NCI-H2107 (cell line): ENCODE results near the gene PMF1.
A peak's percentile ranks its signal among the peaks of the same experiment; 100 is the strongest.
"Not testable (repeated sequence)": the region's sequence is repeated elsewhere in the genome, so short reads cannot be mapped to it uniquely, and the experiment has no call there.

ENCODE experiments used
- DNase-seq: peaks from one replicate; lab custom pipeline; 2025; lab: John Stamatoyannopoulos, UW

Gene PMF1, protein sequence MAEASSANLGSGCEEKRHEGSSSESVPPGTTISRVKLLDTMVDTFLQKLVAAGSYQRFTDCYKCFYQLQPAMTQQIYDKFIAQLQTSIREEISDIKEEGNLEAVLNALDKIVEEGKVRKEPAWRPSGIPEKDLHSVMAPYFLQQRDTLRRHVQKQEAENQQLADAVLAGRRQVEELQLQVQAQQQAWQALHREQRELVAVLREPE

DNA sequence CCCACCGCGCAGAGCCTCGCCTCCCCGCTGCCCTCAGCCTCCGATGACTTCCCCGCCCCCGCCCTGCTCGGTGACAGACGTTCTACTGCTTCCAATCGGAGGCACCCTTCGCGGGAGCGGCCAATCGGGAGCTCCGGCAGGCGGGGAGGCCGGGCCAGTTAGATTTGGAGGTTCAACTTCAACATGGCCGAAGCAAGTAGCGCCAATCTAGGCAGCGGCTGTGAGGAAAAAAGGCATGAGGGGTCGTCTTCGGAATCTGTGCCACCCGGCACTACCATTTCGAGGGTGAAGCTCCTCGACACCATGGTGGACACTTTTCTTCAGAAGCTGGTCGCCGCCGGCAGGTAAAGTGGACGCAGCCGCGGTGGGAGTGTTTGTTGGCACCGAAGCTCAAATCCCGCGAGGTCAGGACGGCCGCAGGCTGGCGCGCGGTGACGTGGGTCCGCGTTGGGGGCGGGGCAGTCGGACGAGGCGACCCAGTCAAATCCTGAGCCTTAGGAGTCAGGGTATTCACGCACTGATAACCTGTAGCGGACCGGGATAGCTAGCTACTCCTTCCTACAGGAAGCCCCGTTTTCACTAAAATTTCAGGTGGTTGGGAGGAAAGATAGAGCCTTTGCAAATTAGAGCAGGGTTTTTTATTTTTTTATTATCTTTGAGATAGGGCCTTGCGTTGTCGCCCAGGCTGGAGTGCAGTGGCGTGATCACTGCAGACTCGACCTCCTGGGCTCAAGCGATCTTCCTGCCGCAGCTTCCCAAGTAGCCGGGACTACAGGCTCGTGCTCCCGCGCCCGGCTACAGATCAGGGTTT, at the start of gene PMF1:
PMF1 (plus strand) TSS at position 175 of the 811 bp plus-strand sequence; CDS start at position 184, 9 bp downstream.
- DNase-seq, result peak; percentile 94

DNA sequence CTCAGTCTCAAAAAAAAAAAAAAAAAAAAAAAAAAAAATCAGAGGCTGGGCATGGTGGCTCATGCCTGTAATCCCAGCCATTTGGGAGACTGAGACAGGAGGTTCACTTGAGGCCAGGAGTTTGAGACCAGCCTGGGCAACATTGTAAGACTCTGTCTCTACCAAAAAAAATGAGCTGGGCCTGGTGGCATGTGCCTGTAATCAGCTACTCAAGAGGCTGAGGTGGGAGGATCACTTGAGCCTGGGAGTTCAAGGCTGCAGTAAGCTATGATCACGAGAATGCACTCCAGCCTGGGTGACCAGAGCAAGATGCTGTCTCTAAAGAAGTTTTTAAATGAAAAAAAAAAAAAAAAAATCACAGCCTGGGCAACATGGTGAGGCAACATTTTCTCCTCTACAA, 49.1 kb upstream of the PMF1 start:
- no peak for DNase-seq

DNA sequence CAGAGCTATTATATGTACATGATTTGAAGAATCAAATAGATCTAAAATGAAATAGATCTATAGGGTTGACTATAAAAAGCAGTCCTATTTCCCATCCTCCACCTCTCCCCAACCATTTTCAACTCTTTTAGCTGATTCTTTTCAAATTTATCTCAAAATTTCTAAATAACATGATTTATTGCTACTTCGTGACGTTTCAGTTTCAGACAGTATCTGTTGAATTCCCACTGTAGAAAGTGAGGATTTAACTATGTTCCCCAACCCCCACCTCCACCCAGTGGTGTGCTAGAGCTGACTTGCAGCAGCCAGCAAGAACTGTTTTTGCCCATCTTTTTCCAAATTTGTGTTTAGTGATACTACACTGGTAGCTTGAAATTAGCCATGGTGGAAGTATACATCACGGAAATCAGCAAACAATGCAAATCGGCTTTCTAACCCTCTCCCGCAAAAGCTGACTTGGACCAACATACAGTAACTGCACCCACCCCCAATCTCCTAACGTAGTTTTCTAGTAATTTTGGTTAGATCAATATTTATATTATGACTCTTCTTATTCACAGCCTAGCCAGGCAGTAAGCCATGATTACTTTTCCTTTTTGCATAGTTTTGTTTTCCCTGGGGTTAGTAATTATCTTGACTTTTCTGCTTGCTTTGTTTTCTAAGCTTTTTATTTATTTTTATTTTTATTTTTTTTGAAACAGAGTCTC, 48.5 kb upstream of the PMF1 start:
- DNase-seq, result no peak

DNA sequence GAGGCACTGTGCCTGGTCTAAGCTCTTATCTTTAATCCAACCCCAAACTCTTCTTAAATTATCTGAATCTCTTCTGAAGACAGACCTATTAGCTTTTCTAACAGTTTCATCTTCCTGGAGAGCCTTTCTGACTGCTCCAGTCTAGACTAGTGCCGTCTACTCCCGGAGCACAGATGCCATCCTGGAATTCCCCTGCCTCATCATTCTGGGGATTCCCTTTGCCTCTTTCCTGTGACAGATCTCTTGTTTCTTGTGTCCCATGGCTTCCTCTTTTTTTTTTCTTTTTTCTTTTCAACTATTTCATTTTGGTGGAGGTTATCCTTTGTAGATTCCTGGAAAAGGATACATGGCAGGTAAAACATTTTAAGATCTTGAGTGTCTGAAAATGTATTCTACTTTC, 47.7 kb upstream of the PMF1 start:
- DNase-seq, result no peak

DNA sequence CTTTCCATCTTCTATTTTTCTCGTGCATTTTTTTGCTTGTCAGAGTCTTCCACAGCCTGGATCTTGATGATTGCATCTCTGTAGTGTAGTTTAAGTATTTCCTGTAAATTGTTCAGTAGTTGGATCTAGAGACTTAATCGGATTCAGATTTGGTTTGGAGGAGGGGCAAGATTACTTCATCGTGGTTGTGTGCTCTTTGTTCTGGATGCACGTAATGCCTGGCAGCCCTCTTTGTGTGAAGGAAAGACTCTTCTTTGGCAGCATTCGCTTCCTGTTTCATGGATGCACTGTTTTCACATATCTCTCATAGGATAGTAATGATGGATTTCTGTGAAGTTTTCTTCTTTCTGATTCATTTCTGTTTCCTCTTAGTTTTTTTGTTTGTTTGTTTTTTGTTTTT, 45.3 kb upstream of the PMF1 start:
- no peak for DNase-seq

DNA sequence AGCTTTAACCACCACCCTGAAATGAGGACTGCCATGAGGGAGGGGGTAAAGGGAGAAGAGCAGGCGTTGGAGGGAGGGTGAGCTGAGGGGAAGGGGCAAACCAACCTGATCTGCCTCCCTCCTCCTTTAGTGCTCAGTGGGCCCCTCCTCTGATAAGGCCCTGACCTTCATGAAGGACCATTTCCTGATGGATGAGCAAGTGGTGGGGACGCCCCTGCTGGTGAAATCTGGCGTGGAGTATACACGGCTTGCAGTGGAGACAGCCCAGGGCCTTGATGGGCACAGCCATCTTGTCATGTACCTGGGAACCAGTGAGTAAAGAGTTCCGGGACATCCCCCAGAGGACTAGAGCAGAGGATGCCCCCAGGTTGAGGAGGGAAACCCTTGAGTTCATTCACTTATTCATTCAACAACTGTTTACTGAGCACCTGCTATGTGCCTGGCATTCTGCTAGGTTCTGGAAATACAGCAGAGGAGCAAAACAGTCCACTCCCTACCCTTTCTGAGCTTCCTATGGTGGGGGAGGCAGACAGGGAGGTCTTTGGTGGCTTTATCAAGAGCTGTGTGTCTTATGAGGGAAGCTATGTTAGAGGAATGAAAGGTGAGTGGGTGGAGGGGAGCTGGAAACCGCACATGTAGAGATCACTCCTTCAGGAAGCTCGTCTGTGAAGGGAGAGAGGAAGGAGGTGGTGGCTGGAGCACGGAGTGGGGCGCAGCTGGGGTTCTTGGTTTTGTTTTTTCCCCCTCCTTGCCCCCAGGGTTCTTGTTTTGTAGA, 39.9 kb upstream of the PMF1 start:
- no peak for DNase-seq

DNA sequence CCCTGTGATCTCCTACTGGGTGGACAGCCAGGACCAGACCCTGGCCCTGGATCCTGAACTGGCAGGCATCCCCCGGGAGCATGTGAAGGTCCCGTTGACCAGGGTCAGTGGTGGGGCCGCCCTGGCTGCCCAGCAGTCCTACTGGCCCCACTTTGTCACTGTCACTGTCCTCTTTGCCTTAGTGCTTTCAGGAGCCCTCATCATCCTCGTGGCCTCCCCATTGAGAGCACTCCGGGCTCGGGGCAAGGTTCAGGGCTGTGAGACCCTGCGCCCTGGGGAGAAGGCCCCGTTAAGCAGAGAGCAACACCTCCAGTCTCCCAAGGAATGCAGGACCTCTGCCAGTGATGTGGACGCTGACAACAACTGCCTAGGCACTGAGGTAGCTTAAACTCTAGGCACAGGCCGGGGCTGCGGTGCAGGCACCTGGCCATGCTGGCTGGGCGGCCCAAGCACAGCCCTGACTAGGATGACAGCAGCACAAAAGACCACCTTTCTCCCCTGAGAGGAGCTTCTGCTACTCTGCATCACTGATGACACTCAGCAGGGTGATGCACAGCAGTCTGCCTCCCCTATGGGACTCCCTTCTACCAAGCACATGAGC, 36.1 kb upstream of the PMF1 start:
- no peak for DNase-seq

DNA sequence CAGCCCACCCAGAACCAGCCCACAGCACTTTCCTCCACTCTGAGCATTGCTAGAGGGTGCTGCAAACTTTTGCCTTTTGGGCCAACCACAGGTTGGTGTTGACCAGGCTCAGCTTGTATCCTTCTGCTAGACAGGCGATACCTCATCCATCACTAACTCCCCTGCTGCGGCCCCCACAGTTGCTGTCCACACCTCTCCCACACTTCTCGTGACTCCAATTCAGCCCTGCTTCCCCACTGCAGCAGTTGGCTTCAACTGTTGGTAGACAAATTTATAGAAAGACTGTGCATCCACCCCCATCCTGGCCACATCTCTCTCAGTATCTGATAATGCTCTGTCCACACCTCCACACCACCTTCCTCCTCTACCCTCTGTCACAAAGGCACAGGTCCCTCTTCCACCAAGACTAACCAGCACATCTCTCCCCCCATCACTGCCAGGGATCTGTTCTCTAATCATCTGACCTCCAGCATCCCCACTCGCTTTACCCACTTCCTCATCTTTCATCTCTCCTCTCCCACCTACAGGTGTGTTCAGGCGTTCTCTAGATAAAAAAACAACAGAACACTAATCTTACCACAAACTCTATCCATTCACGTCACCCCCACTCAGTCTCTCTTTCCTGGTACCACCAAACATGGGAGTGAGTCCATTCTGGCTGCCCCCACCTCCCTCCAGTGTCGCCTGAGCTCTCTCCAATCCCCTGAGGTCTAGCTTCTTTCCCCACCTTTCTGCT, 34.7 kb upstream of the PMF1 start:
- no peak for DNase-seq

DNA sequence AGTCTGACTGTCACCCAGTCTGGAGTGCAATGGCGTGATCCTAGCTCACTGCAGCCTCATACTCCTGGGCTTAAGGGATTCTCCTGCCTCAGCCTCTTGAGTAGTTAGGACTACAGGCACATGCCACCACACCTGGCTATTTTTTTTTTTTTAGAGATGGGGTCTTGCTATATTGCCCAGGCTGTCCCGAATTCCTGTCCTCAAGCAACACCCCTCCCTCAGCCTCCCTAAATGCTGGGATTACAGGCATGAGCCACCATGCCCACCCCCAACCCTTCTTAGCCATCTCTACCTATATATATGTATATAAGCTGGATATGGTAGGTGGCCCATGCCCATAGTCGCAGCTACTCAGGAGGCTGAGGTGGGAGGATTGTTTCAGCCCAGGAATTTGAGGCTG, 32.3 kb upstream of the PMF1 start:
- no peak for DNase-seq

DNA sequence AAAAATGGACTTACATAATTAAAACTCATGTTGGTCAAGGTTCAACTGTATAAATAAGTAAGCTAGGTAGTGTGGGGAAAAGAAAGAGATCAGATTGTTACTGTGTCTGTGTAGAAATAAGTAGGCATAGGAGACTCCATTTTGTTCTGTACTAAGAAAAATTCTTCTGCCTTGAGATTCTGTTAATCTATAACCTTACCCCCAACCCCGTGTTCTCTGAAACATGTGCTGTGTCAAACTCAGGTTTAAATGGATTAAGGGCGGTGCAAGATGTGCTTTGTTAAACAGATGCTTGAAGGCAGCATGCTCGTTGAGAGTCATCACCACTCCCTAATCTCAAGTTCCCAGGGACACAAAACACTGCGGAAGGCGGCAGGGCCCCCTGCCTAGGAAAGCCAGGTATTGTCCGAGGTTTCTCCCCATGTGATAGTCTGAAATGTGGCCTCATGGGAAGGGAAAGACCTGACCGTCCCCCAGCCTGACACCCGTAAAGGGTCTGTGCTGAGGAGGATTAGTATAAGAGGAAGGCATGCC, 31.3 kb upstream of the PMF1 start:
- DNase-seq, result not testable (repeated sequence)

DNA sequence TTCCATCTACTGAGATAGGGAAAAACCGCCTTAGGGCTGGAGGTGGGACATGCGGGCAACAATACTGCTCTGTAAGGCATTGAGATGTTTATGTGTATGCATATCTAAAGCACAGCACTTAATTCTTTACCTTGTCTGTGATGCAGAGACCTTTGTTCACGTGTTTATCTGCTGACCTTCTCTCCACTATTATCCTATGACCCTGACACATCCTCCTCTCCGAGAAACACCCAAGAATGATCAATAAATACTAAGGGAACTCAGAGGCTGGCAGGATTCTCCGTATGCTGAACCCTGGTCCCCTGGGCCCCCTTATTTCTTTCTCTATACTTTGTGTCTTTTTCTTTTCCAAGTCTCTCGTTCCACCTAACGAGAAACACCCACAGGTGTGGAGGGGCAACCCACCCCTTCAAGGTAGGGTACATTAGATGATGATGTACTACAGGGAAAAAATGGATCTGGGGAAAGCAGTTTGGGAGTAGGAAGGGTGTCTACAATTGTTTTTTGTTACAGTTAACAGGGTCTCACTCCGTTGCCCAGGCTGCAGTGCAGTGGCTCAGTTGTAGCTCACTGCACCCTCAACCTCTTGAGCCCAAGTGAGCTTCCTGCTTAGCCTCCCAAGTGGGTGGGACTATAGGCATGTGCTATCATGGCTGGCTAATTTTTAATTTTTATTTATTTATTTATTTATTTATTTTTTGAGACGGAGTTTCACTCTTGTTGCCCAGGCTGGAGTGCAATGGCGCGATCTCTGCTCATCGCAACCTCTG, 30.6 kb upstream of the PMF1 start:
- DNase-seq, result not testable (repeated sequence)

DNA sequence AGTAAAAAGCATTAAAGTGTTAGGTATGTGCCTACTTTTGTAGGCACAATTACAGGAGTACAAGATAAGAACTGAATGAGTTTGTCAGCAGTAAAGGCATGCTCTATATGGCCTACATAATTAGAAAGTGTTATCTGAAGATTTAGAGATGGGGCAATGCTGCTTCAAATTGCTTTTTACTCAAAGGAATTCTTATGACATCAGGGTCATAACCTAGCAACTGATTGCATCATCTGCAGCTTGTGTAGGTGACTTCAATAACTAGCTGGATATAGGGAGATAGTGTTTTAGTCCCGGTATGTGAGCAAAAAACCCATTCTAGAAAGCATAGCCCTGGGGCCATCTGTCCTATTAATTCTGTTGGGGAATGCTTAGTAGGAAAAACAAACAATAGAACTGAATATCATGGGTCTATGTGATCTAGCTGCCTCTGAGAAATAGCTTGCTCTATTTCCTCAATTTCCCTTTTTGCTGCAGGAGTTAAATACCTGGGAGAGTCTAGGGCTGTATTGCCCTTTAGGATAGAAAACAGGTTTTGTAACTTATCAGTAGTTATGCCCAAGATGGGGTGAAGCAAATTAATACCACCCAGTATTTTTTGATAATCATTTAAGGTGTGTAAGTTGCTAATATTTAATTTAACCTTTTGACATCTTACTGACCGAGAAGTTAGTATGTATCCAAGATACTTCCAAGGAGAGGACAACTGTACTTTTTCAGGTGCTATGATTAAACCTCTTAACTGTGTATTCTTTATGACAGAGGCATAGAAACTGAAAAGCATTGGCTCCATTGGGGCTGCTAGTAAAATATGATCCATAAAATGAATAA, 26.2 kb upstream of the PMF1 start:
- not testable (repeated sequence) for DNase-seq

DNA sequence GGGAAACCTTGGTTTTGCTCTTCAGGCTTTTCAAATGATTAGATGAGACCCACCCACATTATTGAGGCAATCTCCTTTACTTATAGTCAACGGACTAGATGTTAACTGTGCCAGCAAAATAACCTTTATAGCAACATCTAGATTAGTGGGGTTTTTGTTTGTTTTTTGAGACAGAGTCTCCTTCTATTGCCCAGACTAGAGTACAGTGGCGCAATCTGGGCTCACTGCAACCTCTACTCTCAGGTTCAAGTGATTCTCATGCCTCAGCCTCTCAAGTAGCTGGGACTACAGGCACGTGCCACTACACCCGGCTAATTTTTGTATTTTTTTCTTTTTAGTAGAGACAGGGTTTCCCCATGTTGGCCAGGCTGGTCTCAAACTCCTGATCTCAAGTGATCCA, 22.5 kb upstream of the PMF1 start:
- not testable (repeated sequence) for DNase-seq

DNA sequence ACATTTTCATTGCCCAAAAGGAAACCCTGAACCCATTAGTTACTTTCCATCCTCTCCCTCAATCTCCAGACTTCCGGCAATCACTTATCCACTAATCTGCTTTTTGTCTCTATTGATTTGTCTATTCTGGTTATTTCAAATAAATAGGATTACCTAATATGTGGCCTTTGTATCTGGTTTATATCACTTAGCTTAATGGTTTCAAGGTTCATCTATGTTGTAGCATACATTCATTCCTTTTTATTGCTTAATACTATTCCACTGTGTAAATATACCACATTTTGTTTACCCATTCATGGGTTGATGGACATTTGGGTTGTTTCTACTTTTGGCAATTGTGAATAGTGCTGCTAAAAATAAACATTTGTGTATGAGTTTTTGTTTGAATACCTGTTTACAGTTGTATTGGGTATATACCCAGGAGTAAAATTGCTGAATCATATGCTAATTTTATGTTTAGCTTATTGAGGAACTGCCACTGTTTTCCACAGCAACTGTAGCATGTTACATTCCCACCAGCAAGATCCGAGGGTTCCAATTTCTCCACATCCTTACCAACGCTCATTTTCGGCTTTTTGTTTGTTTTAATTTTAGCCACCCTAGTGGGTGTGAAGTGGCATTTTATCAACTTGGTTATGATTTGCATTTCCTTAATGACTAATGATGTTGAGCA, 21.4 kb upstream of the PMF1 start:
- no peak for DNase-seq

DNA sequence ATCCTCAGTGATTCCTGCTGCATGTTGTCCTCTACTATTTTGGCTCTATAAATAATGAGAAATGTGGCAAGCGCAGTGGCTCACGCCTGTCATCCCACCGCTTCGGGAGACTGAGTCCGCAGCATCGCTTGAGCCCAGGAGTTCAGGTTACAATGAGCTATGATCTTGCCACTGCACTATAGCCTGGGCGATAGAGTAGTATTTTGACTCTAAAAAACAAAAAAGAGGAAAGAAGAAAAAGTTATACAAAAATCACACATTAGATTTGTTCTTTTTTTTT, 19.7 kb upstream of the PMF1 start:
- DNase-seq, result no peak

DNA sequence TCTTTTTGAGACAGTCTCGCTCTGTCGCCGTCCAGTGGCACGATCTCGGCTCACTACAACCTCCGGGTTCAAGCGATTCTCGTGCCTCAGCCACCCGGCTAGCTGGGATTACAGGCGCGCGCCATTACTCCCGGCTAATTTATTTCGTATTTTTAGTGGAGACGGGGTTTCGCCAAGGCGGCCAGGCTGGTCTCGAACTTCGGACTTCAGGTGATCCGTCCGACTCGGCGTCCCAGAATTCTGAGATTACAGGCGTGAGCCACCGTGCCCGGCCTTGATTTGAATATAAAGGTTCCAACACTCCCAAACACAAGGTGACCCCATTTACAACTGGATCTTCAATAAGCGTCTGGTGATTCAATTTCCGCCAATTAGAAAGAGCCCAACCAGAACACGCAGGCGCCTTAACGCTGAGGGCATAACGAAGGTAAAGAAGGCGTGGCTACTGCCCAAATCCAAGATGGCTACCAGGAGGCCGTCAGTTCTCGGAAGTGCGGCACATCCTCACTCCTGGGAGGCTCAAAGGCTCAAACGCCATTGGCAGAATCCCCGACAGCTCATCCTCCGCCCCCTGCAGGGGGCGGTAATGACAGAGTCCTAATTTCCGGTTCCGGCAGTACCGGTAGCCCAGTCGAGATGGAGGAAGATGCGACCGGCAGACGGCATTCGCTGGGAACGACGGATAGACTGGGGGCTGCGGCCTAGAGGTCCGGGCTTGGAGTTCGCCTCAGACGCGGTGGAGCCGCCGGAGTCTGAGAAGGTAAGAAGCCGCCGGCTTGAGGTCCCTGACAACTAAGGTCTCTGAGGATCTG, 19.1 kb upstream of the PMF1 start, which contains the start of gene SLC25A44:
SLC25A44 (plus strand) TSS at position 617 of the 812 bp plus-strand sequence. CDS start 5,744 bp downstream, outside the sequence.
- peak; percentile 99 for DNase-seq

DNA sequence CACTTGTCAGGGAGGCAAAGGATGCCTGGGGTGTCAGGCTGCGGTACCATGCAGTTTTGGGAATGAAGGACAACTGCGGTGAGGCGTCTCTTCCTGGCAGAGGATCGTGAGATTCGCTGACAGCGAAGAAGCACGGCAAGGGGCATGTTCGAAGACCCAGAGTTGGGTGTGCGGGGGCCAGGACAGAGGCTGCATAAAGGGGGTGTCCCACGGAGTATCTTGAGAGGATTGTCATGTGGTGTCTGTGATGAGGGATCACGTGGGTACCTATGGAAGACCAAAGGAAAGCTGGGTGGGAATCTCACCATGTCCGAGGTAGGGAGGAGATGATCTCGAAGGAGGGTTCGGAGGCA, 18.5 kb upstream of the PMF1 start:
- no peak for DNase-seq

DNA sequence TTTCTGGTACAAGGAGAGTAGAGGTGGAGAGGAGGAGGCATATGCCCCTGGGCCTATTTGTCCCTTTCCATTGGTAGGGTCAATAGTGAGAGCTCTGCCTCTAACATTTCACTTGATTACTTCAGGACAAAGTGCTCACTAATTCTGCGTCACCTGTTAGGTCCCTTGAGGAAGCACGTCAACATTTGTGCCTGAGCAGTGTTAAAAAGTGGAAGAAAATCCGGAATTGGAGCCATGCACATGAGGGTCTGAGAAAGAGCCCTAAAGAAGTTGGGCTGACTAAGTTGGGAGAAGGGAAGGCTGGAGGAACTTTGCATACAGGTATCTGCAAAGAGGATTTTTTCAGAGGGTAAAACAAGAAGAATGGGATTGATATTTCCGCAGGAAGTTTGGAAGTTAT, 17.0 kb upstream of the PMF1 start:
- DNase-seq, result no peak
